ENCODE data around the gene STRBP.

STRBP gene

DNA sequence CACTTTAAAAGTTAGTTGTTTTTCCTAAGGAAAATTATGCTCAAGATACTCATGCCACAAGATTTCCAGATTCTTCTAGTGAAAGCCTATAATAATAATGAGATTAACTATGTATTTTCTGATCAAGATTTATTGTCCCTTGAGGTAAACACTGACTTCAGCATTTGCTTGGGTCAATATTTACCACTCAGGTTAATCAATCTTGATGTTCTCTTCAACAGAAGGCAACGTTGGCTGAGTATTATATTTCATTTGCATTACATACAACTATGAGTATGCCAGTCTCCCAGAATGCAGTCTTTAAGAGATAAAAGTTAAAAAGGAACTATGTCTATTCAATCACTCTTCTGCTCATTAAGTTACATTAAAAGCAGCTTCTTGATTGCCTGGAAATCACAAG, 119.3 kb downstream of the STRBP start:
- in situ Hi-C loops (cut with MboI; ENCODE audit: low pct_unique_long_range_greater_than_20kb, low sequenced_read_pairs, unreplicated experiment): no loop called here
- no peak for TF ChIP-seq CTCF (IDR thresholded peaks at IDR 0.05; ENCODE audit: extremely low read depth, insufficient read depth, missing control alignments)
- no peak for DNase-seq (ENCODE audit: low spot score)

- TF ChIP-seq CTCF (IDR thresholded peaks at IDR 0.05; ENCODE audit: extremely low read depth, insufficient read depth, missing control alignments): no peak
- no peak for DNase-seq (ENCODE audit: low spot score)
- in situ Hi-C loops (cut with MboI; ENCODE audit: low pct_unique_long_range_greater_than_20kb, low sequenced_read_pairs, unreplicated experiment): no loop called here
These were observed 130.2 kb downstream of the STRBP start for GRCh38 chr9:123138163-123138562.

- in situ Hi-C loops (cut with MboI; ENCODE audit: low pct_unique_long_range_greater_than_20kb, low sequenced_read_pairs, unreplicated experiment): no loop called here
- DNase-seq (ENCODE audit: low spot score): no peak
- TF ChIP-seq CTCF (IDR thresholded peaks at IDR 0.05; ENCODE audit: extremely low read depth, insufficient read depth, missing control alignments): no peak
These were observed 133.0 kb downstream of the STRBP start for GRCh38 chr9:123135430-123135829.

DNA sequence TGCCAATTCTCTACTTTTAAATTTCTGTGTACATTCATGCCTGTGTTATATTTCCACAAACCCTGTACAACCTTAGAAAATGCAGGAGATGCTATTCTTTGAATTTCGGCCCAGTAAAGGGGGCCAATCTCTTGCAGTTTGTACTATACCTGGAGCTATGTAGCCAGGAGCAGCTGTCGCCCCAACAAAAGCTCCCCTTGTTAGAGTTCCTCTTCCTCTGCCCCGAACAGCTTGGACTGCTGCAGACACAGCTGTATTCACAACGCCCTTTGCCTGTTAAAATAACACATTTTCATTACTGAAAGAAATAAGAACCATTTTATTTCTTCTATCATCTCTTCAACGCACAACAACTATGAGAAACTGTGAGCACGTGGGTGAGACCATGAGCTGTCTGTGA, 135.7 kb downstream of the STRBP start:
- in situ Hi-C loops (cut with MboI; ENCODE audit: low pct_unique_long_range_greater_than_20kb, low sequenced_read_pairs, unreplicated experiment): no loop called here
- DNase-seq (ENCODE audit: low spot score): no peak
- no peak for TF ChIP-seq CTCF (IDR thresholded peaks at IDR 0.05; ENCODE audit: extremely low read depth, insufficient read depth, missing control alignments)

GRCh38 chr9:123131993-123132392, 136.4 kb downstream of the STRBP start:
- in situ Hi-C loops (cut with MboI; ENCODE audit: low pct_unique_long_range_greater_than_20kb, low sequenced_read_pairs, unreplicated experiment): no loop called here
- no peak for DNase-seq (ENCODE audit: low spot score)
- TF ChIP-seq CTCF (IDR thresholded peaks at IDR 0.05; ENCODE audit: extremely low read depth, insufficient read depth, missing control alignments): no peak

- TF ChIP-seq CTCF (IDR thresholded peaks at IDR 0.05; ENCODE audit: extremely low read depth, insufficient read depth, missing control alignments): no peak
- no peak for DNase-seq (ENCODE audit: low spot score)
- in situ Hi-C loops (cut with MboI; ENCODE audit: low pct_unique_long_range_greater_than_20kb, low sequenced_read_pairs, unreplicated experiment): no loop called here
These were observed 137.1 kb downstream of the STRBP start for GRCh38 chr9:123131258-123131657.

DNA sequence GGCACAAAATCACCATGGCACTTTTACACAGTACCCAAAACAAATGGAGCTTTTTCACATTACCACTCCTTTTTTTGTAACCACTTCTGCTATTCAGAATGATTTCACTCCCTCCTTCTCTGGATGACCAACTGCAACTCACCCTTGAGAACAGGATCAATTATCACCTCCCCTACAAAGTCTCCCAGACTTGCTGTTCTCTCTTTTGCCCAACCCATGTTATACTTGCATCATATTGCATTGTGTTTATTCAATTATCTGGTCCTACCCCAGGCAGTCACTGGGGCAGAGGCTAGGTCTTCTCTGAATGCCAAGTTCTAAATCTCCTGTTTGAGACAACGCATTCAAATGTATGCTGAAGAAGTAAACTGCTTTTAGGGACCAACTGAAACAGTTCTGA, 139.0 kb downstream of the STRBP start:
- DNase-seq (ENCODE audit: low spot score): no peak
- no peak for TF ChIP-seq CTCF (IDR thresholded peaks at IDR 0.05; ENCODE audit: extremely low read depth, insufficient read depth, missing control alignments)
- in situ Hi-C loops (cut with MboI; ENCODE audit: low pct_unique_long_range_greater_than_20kb, low sequenced_read_pairs, unreplicated experiment): no loop called here
